IPS-18a (cell line): ENCODE results near the gene UTP4.

Source experiments
- H3K27ac ChIP-seq: one replicate; pipeline ENCODE4 v1.5.1; 2013; ENCODE audit warnings: low read length
- H3K27me3 ChIP-seq: one replicate; pipeline ENCODE4 v1.6.1; 2013; ENCODE audit warnings: mild to moderate bottlenecking, low read length; ENCODE audit not compliant: control insufficient read depth, insufficient read depth
- H3K36me3 ChIP-seq: one replicate; pipeline ENCODE4 v1.6.1; 2013; ENCODE audit warnings: low read depth, low read length; ENCODE audit not compliant: control insufficient read depth
- H3K4me1 ChIP-seq: one replicate; pipeline ENCODE4 v1.6.1; 2013; ENCODE audit warnings: low read depth, low read length; ENCODE audit not compliant: control insufficient read depth
- H3K4me3 ChIP-seq: one replicate; pipeline ENCODE4 v1.5.1; 2013; ENCODE audit warnings: low read length
- H3K9ac ChIP-seq: one replicate; pipeline ENCODE4 v1.6.1; 2013; ENCODE audit warnings: mild to moderate bottlenecking, low read length, moderate library complexity
- H3K9me3 ChIP-seq: one replicate; pipeline ENCODE4 v1.6.1; 2013; ENCODE audit warnings: low read depth, low read length; ENCODE audit not compliant: control insufficient read depth

The UTP4 gene

DNA sequence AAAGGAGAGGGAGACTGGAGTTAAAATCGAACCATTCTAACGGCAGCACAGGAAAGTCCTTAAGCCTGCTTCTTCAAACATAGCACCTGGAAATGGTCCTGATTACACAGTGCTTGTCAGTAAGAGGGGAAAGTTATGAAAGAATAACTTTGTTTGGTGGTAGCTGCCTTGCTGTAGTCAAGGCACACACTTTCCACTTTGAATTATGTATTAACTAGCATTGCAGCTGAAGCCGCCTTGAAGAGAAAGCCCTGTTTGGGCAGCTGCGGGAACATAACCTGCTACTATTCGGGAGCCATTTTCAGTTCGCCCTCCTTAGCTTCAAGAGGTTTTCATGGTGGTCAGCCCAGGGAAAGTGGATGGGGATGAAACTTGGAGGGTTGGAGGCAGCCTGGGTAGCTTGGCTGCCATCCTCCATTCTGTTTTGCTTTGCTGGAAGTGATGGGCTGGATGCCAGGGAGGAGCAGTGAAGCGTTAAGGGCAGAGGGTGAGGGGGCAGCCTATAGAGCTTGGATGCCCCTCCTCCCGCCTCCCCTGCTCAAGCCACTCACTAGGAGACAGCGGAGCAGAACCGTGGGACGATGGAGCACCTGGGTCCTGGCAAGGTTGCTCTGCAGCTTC lies 32.3 kb upstream of the UTP4 start:
- Histone ChIP-seq H3K4me1 (peaks cover 24% of the 10 kb centered on the region), H3K27me3 (no peaks in the 10 kb centered on the region), H3K36me3 (no peaks in the 10 kb centered on the region), H3K27ac (no peak overlapping the region), H3K4me3 (no peak overlapping the region), H3K9ac (no peak overlapping the region), H3K9me3 (no peaks in the 10 kb centered on the region)

GRCh38 chr16:69105501-69106361 lies 26.7 kb upstream of the UTP4 start, which contains the start of gene HAS3:
Gene HAS3 (plus strand): TSS chr16:69105653. CDS start chr16:69109396, 3,743 bp downstream.
- Histone ChIP-seq H3K9ac (peak within 1 kb of the TSS; percentile 70), H3K4me1 (peaks cover 17% of the 10 kb centered on the region), H3K9me3 (no peaks in the 10 kb centered on the region), H3K4me3 (peak within 1 kb of the TSS; percentile 83), H3K27me3 (no peaks in the 10 kb centered on the region), H3K27ac (no peak within 1 kb of the TSS), H3K36me3 (peaks cover 13% of the 10 kb centered on the region)

- Histone ChIP-seq H3K27me3 (no peaks in the 10 kb centered on the region), H3K4me3 (peak overlapping the region; percentile 72), H3K4me1 (peaks cover 17% of the 10 kb centered on the region), H3K9ac (peak overlapping the region; percentile 67), H3K36me3 (peaks cover 21% of the 10 kb centered on the region), H3K9me3 (no peaks in the 10 kb centered on the region), H3K27ac (peak overlapping the region; percentile 30)
Measured at GRCh38 chr16:69106491-69107315, 25.7 kb upstream of the UTP4 start.

GRCh38 chr16:69107316-69107962 lies 25.0 kb upstream of the UTP4 start:
- H3K4me3 ChIP-seq, result peak overlapping the region; percentile 72
- H3K36me3 ChIP-seq, result peaks cover 26% of the 10 kb centered on the region
- H3K9me3 ChIP-seq, result no peaks in the 10 kb centered on the region
- peak overlapping the region; percentile 67 for H3K9ac ChIP-seq
- no peaks in the 10 kb centered on the region for H3K27me3 ChIP-seq
- H3K27ac ChIP-seq, result peak overlapping the region; percentile 30
- peaks cover 12% of the 10 kb centered on the region for H3K4me1 ChIP-seq

GRCh38 chr16:69108064-69108904 lies 24.2 kb upstream of the UTP4 start:
- Histone ChIP-seq H3K27ac (peak overlapping the region; percentile 33), H3K9me3 (no peaks in the 10 kb centered on the region), H3K9ac (peak overlapping the region; percentile 67), H3K36me3 (peaks cover 32% of the 10 kb centered on the region), H3K4me1 (peaks cover 8% of the 10 kb centered on the region), H3K4me3 (peak overlapping the region; percentile 72), H3K27me3 (no peaks in the 10 kb centered on the region)

DNA sequence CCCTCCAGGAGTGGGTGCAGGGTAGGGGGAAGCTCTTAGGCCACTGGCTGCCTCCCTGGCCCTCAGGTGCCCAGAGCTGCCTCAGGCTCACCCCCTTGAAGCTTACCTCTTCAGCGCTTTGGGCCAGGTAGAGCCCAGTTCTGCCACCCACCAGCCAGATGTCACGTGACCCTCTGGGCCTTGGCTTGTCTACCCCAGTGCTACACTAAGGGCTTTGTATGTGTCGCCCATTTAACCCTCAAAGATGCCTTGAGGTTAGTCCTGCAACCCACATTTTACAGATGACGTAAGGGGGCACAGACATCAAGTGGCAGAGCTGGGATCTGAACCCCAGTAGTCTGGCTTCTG lies 23.6 kb upstream of the UTP4 start:
- peak overlapping the region; percentile 33 for H3K27ac ChIP-seq
- peak overlapping the region; percentile 67 for H3K9ac ChIP-seq
- peaks cover 38% of the 10 kb centered on the region for H3K36me3 ChIP-seq
- peak overlapping the region; percentile 72 for H3K4me3 ChIP-seq
- H3K9me3 ChIP-seq, result no peaks in the 10 kb centered on the region
- peaks cover 8% of the 10 kb centered on the region for H3K4me1 ChIP-seq
- no peaks in the 10 kb centered on the region for H3K27me3 ChIP-seq

DNA sequence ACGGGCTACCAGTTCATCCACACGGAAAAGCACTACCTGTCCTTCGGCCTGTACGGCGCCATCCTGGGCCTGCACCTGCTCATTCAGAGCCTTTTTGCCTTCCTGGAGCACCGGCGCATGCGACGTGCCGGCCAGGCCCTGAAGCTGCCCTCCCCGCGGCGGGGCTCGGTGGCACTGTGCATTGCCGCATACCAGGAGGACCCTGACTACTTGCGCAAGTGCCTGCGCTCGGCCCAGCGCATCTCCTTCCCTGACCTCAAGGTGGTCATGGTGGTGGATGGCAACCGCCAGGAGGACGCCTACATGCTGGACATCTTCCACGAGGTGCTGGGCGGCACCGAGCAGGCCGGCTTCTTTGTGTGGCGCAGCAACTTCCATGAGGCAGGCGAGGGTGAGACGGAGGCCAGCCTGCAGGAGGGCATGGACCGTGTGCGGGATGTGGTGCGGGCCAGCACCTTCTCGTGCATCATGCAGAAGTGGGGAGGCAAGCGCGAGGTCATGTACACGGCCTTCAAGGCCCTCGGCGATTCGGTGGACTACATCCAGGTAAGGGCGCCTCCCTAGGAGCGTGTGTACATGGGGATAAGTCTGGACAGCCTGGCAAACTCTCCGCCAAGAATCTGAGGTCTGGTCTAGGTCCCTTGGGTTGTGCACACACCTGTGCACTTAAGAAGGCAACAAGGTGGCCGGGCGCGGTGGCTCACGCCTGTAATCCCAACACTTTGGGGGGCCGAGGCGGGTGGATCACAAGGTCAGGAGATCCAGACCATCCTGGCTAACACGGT lies 22.8 kb upstream of the UTP4 start:
- peaks cover 8% of the 10 kb centered on the region for H3K4me1 ChIP-seq
- H3K9ac ChIP-seq, result no peak overlapping the region

DNA sequence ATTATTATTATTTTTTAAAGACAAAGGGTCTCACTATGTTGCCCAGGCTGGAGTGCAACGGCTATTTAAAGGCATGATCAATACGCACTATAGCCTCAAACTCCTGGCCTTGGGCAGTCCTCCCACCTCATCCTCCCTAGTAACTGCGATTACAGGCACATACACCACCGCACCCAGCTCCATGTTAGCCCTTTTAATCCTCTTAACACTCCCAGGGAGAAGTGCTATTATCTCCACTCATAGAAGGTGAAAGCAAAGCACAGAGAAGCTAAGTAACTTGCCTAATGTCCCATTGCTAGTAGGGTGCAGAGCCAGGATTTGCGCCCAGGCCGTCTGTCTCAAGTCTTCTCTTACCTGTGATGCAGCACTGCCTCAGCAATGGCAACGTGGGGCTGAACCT lies 22.0 kb upstream of the UTP4 start:
- H3K9ac ChIP-seq, result no peak overlapping the region
- no peak overlapping the region for H3K27ac ChIP-seq
- H3K36me3 ChIP-seq, result peaks cover 53% of the 10 kb centered on the region
- H3K27me3 ChIP-seq, result no peaks in the 10 kb centered on the region
- peaks cover 5% of the 10 kb centered on the region for H3K4me1 ChIP-seq
- H3K9me3 ChIP-seq, result no peaks in the 10 kb centered on the region
- no peak overlapping the region for H3K4me3 ChIP-seq

More for the DNA sequence above, 22.8 kb upstream of the UTP4 start:
- Histone ChIP-seq H3K36me3 (peaks cover 46% of the 10 kb centered on the region), H3K27ac (no peak overlapping the region), H3K9me3 (no peaks in the 10 kb centered on the region), H3K4me3 (no peak overlapping the region), H3K27me3 (no peaks in the 10 kb centered on the region)

- Histone ChIP-seq H3K9me3 (no peaks in the 10 kb centered on the region), H3K27me3 (no peaks in the 10 kb centered on the region), H3K9ac (no peak overlapping the region), H3K4me3 (no peak overlapping the region), H3K4me1 (peaks cover 5% of the 10 kb centered on the region), H3K36me3 (peaks cover 62% of the 10 kb centered on the region), H3K27ac (no peak overlapping the region)
Measured at GRCh38 chr16:69111216-69111875, 21.1 kb upstream of the UTP4 start.

DNA sequence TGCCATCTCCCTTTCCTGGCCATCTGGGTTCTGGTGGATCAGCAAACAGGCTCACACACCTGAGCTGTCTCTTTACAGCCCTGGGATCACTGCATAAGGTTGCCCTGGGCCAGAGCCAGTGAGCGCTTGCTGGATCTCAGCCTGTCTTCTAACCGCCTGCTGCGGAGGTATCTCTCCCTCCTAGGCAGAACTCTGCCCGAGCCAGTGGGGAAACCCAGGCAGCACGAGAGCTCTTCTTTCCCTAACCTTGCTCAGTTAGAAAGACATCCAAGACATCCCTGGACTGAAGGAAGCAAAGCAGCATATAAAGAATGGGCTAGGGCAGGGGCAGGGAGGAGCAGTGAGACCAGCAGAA lies 20.6 kb upstream of the UTP4 start:
- Histone ChIP-seq H3K36me3 (peaks cover 67% of the 10 kb centered on the region), H3K27me3 (no peaks in the 10 kb centered on the region), H3K27ac (no peak overlapping the region), H3K4me1 (peaks cover 5% of the 10 kb centered on the region), H3K9ac (no peak overlapping the region), H3K4me3 (no peak overlapping the region), H3K9me3 (no peaks in the 10 kb centered on the region)
